ENCODE results near the gene KIRREL3.

Gene KIRREL3

DNA sequence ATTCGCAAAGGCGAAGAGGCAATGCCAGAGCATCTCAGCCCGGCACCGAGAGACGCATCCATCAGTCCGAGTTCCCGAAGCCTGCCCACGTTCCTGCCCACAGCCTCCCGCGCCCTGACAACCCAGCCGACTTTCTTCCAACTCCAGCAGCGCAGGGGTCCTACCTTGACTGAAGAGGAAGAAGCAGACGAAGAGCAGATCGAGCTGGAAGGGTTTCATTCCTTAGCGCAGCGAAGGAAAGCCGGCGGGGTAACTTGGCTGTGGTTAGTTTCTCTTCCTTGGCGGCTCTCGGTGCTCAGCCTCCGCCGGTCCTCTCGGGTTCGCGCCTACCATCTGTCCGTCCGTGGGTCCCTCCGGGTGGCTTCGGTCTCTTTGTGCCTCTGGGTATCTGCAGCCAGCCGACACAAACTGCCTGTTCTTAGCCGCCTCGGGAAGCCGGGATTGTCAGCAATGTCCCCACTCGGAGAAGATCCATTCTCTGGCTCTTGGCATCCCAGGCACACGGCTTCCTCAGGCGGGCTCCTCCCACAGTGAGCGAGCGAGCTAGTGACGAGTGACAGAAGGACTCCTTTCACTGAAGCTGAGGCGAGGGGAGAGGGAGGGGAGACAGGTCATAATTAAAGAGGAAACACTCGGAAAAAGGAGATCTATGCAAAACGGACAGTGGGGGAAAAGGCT lies at the start of gene KIRREL3:
KIRREL3 (minus strand) TSS at position 480 of the 678 bp plus-strand sequence.
- FAIRE-seq = no peak

DNA sequence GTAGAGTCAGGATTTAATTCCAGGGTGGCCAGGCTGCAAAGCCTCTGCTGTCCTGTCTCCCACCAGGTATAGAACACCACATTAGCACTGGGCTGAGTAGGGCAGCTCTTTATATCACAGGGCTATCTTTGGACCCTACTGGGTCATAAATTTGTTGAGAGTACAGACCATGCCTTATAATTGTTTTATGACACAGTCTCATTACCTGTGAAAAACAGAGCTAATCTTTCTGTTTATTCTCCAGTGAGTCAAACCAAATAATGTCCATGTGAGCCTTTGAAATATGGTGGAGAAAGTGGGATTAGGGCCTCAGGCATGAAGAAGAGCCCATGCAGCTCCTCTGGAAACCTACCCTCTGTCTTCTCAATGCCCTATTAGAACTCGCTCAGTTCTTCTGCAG lies 49.6 kb upstream of the KIRREL3 start:
- FAIRE-seq = no peak

DNA sequence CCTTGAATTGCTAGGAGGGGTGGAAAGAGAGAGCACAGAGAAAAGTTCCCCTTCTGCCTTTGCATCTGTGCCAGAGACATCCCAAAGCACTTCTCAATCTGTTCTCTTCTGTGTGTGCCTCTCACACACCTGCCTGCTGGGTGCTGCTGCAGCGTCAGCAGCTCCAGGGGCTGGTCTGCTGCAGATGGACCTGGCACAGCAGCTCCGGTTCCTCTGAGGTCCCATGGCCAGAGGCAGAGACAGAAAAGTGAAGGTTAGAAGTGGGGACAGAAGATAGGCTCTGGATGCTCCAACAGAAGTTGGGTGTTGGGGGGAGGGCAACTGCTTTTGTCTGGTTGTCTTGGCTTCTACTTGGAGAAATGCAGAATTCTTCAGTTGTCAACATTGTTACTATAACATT lies 48.9 kb upstream of the KIRREL3 start:
- FAIRE-seq = no peak

DNA sequence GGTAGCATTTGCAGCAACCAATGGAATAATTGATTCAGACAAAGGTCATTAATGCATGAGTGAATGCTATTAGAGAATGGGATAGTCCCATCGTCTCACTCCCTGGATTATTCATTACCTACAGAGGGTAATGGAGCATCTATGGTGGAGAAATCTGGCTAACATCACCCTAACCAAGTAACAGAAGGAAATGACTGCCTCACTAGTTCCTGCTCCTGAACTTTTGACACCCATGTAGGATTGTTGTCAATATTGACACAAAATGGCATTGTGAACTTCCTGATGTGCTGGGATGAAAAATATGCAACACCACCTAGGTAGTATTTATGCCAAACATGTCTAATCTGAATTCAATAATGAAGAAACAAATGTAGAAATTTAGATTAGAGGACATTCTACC lies 44.0 kb upstream of the KIRREL3 start:
- no peak for FAIRE-seq

DNA sequence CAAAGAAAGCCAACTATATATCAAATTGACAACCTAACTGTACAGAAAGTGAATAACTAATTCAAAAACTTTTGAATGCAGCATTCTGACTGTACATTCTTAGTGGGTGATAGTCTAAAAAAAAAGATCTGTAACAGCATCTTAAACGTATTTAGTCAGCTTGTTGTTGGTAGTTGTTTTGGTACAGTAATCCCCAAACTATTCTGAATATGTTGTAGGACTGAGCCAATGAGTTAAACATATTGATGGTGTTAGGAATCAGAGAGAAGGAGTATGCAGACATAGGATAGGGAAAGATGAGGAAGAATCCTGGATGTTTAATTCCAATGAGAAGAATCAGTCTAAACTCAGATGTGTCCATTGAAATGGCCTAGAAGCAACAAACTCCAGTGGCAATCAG lies 41.9 kb upstream of the KIRREL3 start:
- no peak for FAIRE-seq

DNA sequence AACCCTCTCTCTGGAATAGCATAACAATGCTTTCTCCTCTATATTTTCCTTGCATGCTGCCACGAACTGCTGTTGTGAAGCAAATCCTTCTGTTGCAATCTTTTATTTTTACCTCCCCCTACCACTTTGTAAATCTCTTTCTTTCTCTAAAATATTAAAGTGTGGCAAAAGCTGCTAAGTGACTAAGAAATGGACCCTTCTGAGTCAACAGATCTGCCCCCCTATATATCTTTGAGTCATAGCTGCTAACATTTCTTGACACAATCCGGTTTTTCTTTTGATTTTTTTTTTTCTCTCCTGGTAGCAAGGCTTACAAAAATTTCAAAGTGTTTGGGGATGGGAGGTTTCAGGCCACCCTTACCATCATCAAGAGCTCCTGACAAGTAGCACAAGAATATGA lies 39.0 kb upstream of the KIRREL3 start:
- no peak for FAIRE-seq

DNA sequence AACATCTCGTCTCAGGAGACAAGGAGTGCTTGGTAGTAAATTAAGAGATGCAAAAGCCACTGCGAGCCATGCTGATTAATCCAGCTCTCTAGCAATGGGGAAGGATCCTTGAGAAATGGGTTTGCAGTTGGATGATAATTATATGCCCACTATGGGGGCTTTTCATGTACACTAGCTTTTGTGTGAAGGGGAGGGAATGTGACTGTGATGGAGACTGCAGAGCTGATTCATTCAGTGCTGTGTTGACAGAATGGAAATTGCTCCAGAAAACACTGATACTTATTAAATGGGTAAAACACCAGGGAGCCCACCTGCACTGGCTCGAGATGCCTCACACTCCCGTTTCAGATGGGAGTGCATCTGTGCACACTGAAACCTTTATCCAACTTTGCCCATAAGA lies 37.0 kb upstream of the KIRREL3 start:
- no peak for FAIRE-seq

DNA sequence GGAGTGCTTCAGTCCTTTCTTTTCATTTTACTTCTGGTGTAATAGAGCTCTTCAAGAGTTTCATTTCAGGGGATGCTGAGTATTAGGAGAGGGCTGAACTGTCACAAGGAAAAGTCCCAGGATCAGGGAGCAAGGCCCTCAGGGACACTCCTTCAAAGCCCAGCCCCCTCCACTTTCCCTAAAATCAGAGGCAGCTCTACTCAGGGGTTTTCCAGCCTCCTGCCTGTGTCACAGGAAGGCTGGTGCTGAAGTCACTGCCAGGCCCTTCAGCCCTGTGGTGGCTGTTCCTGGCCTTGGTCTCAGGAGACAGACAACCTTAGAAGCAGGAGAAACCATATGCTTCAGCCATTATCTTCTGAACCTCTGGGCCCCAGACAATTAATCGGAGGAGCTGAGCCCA lies 36.4 kb upstream of the KIRREL3 start:
- no peak for FAIRE-seq

DNA sequence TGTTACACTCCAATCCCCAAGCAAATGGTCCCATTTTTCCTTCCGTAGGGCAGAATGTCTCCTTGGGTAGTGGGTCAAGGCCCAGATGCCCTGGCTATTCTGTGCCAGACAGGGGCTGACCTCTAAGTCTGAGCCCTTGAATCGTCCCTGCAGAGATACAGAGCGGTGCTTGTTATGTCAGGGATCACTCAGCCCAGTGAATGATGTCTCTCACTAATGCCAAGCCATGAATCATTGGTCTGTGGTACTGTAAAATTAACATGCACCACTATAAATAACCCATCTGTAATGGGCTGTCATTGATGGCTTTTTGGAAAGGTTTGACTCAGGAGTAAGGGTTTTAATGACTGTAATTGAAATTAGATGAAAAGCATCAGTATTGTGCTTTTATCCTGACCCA lies 35.3 kb upstream of the KIRREL3 start:
- FAIRE-seq = no peak

DNA sequence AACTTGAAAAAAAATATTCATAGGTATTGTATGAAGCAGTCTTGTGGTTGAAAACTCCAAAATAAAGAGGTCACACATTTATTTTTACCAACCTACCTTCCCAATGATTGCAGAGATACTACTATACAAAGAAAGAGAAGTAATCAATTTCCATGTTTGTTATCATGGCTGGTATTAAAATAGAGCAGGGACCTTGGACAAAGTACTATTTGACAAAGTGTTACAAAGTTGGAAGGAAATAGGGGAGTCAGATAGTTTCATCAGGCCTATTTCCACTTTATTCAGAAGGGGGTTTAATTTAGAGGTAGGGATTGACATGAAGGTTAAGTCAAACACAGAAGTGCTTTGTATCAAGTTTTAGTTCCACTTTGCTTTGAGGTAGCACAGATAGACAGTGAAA lies 34.4 kb upstream of the KIRREL3 start:
- FAIRE-seq = no peak

DNA sequence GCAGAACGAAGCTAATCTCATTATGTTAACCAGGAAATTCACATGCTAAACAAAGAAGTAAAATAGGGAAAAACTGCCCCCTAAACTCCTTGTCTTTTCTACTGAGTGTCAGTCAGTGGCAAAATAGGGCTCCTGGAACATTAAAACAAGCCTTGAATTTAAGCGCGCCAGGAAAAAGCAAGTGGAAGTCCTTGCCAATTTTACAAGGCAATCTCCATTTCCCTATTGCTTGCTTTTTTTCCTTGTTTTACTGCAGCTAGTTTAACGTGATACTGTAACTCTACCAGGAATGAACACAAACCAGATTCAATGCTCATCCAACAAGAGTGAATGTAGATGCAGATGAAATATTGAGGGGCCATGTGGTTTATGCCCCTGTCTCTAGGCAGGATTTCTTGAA lies 28.1 kb upstream of the KIRREL3 start:
- FAIRE-seq = no peak

DNA sequence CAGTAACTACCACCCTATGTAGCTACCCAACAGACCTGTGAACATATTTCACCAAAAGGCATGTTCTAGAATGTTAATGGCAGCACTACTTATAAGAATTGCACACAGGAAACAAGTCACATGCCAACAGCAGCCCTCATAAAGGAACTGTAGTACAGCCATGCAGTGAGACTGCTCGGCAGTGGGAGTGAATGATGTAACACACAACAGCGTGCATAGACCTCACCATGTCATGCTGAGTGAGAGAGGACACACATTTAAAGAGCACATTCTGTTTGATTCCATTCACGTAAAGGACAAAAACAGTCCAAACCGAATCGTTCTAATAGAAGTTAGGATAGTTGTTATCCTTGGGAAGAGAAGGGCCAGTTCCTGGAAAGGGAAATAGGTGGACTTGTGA lies 27.2 kb upstream of the KIRREL3 start:
- no peak for FAIRE-seq

DNA sequence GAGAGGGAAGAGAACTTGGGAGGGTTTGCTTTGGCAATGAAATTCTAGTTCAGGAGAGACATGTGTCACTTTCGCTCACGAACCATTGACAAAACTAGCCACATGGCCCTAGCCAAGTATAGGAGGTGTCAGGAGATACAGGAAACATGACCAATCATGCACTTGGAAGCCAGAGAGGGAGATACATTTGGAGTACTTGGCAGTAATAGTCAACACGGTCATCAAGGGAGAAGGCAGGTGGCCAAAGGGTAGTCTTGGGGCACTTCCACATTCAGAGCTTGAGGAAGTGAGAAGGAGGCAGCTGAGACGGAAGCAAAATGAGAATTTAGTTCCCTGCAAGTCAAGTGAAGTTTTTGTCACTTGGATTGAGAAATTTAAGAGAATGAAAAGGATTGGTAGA lies 26.4 kb upstream of the KIRREL3 start:
- no peak for FAIRE-seq

DNA sequence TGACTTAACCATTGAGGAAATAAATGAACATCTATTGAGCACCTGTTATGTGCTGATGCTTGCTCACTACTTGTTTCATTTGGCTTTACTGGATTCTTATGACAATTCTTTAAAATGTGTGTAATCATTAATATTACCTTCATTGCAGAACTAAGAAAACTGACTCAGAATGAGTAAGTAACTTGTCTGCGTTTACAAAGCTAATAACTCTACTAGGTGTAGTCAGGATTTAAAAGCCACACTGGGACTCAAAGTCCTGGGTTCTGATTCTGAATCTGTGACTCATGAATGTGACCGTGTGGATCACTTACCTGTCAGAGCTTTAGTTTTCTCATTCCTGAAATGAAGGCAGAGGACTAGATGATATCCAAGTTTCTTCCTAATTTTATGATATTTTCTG lies 23.4 kb upstream of the KIRREL3 start:
- FAIRE-seq = no peak

DNA sequence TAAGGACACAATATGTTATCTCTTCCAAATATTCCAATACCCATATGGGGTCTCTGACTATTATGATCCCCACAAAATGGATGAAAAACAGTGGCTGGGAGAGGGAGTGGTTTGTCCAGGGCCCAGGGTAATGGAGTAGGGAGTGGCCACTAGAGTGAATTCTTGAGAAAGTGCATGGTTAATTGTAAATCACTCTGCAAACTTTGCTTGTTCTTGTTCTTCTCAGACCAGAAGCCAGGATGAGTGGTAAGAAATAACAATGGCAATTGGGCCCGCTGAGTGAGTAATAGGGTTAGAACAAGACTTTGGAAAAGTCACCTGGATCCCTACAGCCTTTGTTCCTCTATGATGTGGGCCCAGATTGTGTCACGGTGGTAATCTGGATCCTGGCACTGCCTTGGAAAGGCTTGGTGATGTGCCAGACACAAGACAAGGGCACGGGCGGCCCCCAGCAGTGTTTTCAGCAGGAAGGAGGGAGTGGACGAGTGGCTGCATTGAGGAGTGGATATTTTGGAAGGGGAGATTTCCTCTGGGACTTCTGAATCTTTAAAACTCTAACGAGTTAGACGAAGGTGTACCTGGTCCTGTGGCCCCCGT lies 18.2 kb upstream of the KIRREL3 start:
- FAIRE-seq = no peak

DNA sequence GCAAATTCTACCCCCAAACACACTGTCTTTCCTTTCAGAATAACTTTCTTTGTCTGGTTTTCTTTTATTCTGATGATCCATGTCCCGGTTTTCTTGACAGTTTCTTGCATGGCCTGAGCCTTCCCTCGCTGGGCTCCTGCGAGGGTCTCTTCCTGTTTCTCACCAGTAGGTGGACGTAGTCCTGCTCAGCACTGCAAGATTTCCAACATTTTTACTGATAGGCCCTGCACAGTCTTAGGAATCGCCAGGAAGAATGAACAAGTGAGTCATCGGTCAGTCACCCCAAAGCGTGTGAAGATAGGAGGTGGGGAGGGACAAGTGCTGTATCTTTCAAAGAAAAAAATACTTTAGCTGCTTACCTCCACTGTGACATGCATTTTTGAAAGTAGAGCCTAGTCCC lies 16.9 kb upstream of the KIRREL3 start:
- FAIRE-seq = no peak

DNA sequence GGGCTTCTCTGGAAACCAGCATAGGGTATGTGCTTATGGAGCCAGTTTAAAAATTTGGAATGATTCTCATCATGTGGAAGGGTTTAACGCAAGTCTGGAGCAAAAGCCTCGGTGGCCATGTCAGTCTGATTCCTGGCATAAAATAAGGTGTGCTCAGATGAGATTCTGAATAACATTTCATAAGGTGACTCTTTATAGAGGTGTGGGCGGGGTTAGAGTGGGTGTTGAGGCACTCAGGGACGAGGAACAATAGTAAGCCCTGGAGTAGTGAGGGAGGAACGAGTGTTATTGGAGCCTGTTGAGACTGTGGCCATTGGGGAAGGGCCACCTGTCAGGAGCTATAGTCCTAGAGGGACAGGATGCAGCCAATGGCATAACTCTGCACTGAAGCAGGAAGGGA lies 13.0 kb upstream of the KIRREL3 start:
- FAIRE-seq = no peak

DNA sequence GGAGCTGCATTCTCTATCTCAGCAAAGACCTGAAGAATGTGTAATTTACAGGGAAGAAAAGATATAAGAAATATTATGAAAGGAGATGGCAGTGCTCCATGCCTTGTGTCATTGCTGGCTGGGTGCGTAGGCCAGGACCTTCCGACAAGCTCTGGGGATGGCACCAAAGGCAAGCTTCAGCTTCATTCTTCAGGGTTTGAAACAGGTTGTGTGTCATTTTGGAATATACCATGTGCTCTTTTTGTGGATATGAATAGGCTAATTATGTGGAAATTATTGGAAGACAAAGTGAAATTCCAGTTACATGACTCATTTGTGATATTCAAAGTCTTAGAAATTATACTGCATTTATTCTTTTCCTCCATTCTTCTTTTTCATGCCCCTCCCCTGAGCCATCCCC lies 5.7 kb upstream of the KIRREL3 start:
- no peak for FAIRE-seq

DNA sequence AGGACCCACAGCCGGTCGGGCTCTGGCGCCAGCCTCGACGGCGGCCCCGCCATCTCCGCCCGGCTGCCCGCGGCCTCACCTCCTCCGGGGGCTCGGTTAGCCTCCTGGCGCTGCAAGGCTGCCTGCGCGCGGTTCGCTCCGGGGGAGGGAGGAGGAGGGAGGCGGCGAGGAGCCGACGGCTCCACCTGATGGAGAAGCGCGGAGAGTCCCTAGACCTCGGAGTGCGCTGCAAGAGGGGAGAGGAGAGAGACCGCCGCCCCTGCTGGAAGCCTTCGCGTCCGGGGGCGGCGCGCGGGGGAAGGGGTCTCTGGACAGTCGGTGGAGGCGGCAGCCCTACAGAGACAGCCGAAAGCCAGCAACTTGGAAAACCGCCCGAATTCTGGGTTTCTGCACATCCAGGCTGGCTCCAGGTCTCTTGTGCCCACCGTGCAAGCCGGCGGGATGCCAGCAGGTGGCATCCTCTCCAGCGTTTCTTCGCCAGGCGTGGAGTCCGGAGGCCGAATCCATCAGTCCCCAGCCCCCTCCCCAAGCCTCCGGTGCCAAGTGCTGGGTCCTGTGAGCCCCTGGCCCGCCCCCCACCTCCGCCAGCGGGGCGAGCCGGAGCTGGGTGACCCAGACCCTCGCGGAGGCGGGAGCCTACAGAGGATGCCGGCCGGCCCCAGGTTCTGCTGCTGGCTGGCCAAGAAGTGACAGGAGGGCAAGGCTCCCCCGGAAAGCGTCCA lies 2.9 kb upstream of the KIRREL3 start:
- FAIRE-seq = no peak

DNA sequence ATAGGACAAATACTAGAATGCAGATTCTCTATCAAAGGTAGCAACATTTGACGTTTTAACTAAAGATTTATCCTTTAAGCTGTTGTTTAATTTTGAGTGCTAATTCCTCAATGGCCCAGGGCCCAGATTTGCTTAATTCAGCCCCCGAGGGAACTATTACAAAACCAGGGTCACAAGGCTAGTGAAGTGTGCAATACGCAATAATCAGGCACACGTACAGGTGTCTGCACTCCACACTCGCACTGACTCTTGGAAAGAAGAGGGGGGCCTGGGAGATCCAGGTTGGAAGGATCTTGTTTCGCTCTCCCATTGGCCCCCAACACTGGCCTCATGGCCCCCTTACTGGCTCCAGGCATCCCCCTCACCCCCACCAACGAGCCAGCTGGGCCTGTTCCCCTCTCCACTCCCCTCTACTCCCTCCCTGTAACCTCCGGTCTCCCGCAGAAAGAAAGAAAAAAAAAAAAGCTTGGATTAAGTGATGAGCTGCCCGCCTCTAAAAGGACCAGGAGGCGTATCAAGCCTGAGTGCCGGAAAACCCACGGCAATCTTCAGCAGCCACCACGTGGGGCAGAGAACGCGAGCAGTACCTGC lies 2.2 kb upstream of the KIRREL3 start:
- FAIRE-seq = no peak

DNA sequence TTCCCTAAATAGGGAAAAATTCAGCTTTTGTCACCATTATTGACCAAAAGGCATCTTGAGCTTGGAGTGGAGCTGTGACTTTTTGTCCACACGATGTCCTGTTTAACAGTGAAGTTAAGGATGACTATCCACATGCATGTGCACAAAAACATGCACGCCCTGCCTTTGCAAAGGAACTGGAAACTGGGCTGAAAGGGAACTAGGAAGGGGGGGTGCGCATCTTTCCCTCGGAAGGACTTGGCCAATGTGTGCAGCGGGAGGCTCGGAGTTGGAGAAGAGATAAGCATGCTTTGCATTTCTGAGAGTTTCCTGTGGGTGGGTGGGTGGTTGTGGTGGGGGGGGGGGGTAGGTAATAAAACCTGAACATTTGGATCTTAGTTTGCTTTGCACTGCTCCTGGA lies 411 bp upstream of the KIRREL3 start:
- no peak for FAIRE-seq

DNA sequence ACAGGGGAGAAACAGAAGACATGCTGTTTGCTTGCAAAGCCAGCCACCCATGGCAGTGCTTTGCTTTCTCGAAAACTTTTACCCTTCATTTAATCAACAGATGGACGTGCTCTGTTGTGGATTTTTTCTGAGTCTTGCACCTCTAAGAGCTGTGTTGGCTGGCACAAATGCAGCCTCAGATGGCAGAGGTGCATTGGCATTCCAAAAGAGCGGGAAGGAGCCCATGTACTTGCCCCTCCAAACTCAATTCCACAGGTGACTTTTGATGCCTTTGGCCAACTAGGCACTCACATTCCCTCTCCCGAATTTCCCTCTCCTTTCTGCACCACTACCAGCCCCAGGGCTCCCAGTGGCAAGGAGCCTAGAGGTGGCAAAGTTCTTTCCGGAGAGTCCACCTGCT lies 1.2 kb downstream of the KIRREL3 start:
- FAIRE-seq = no peak

DNA sequence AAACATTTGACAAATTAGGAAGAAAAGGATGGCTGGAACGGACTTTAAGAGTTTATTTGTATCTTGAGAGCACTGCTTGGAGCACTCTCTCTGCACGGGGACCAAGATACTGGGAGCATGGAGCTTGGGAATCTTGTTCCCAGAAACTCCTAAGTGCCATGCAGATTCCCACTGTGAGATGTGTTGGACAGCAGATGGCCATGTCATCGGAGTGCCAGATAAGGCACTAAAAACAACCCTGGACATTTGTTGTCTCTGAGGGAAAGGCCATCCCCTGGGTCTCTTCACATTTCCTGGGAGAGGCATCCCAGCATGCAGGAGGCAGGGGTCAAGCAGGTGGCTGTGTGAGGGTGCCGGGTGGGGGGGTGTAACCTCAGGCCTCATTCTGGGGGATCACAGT lies 2.9 kb downstream of the KIRREL3 start:
- no peak for FAIRE-seq

DNA sequence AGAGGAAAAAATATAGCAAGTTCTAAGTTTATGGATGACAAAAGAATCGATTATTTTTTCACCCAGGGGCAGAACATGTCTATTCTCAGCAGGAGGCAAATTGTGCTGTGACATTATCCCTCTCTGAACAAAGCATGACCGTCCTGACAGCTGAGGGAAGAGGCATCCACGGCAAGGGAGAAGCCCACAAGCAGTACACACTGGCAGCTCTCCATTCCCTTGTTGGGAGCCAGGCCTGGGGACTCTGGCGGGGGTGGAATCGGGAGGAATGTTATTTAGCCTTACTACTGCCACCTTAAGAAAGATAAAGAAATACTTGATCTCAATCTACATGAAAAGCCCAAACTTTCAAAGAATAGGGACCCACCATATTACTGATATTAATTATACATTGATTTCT lies 3.4 kb downstream of the KIRREL3 start:
- no peak for FAIRE-seq
